ENCODE data around the gene CD40LG. TPM values are rescaled to one million over a fixed set of nuclear protein-coding genes. Genes with fewer than 3 reads are reported as not detected.

The CD40LG gene
- total RNA-seq, 2 experiments from 2014 or later = not detected

DNA sequence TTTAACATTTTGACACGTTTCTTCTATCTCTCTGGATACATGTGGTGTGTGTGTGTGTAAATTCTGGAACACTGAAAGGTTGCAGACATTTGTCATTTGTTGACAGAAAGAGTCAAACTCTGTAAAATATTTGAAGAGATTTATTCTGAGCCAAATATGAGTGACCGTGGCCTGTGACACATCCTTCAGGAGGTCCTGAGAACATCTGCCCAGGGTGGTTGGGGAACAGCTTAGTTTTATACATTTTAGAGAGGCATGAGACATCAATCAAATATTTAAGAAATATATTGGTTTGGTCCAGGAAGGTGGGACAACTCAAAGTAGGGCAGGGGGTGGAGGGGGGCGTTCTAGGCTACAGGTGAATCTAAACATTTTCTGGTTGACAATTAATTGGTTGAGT lies 40.7 kb upstream of the CD40LG start:
- no peaks in the 10 kb centered on the region for H3K79me2 ChIP-seq (ENCODE audit: insufficient read depth, low read depth, low read length)
- H3K36me3 ChIP-seq (ENCODE audit: insufficient read depth, low read length) = no peaks in the 10 kb centered on the region
- ChIA-PET CTCF (ENCODE audit: unreplicated experiment) (no interaction called here), POLR2A (interaction anchor here (0.6 kb wide), 1 partner anchor 579 kb away, joined by 3 read pairs; no protein-coding TSS in a partner anchor)
- H3K27ac ChIP-seq (ENCODE audit: low read depth, low read length, poor library complexity, severe bottlenecking) = no peak overlapping the region
- no peak overlapping the region for H2AFZ ChIP-seq (ENCODE audit: low read length)
- H3K9me2 ChIP-seq (ENCODE audit: insufficient read depth, low read length) = no peaks in the 10 kb centered on the region
- TF ChIP-seq, protein P1, sequence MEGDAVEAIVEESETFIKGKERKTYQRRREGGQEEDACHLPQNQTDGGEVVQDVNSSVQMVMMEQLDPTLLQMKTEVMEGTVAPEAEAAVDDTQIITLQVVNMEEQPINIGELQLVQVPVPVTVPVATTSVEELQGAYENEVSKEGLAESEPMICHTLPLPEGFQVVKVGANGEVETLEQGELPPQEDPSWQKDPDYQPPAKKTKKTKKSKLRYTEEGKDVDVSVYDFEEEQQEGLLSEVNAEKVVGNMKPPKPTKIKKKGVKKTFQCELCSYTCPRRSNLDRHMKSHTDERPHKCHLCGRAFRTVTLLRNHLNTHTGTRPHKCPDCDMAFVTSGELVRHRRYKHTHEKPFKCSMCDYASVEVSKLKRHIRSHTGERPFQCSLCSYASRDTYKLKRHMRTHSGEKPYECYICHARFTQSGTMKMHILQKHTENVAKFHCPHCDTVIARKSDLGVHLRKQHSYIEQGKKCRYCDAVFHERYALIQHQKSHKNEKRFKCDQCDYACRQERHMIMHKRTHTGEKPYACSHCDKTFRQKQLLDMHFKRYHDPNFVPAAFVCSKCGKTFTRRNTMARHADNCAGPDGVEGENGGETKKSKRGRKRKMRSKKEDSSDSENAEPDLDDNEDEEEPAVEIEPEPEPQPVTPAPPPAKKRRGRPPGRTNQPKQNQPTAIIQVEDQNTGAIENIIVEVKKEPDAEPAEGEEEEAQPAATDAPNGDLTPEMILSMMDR (conservative IDR thresholded peaks at IDR 0.05; ENCODE audit: low read length) = no peak
- no peak for TF ChIP-seq EZH2phosphoT487 (IDR thresholded peaks at IDR 0.05; ENCODE audit: borderline replicate concordance, low read depth, low read length)
- DNase-seq (ENCODE audit: low spot score) = no peak
- no peak overlapping the region for H3K4me2 ChIP-seq (ENCODE audit: low read length)
- H3K9me3 ChIP-seq (ENCODE audit: low read length) = no peaks in the 10 kb centered on the region
- no peak overlapping the region for H3K4me3 ChIP-seq (ENCODE audit: low read depth, low read length, poor library complexity, severe bottlenecking)
- BruUV-seq (replicated peaks) = no TSS peak
- H4K20me1 ChIP-seq (ENCODE audit: insufficient read depth, low read length) = no peaks in the 10 kb centered on the region
- intact Hi-C loops (cut with micrococcal nuclease; ENCODE audit: unreplicated experiment) = no loop called here
- H3K4me1 ChIP-seq (ENCODE audit: insufficient read depth, low read length, poor library complexity, severe bottlenecking) = no peaks in the 10 kb centered on the region

DNA sequence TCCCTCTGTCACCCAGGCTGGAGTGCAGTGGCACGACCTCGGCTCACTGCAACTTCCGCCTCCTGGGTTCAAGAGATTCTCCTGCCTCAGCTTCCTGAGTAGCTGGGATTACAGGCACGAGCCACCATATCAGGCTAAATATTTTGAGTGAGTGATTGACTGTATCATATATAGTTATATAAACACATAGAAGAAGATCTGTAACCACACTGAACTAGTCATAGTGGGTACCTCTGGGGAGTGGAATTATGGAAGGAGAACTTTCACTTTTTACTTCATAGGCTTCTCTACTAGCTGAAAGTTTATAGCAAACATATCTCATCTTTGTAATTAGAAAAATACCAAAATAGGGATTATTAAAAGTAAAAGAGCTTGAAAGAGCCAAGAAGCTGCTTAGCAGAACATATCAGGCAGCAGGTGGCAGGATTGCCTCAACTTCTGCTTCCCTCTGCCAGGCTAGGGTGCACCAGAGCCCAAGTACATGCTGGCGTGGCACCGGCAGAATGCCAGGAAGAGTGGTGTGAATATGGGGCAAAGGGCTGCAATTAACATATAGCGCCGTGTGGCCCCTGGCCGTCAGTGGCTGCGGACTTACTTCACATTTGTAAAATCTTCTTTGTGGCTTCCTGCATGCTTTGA lies 39.5 kb upstream of the CD40LG start:
- H3K4me3 ChIP-seq (ENCODE audit: low read depth, low read length, poor library complexity, severe bottlenecking) = no peak overlapping the region
- H3K4me2 ChIP-seq (ENCODE audit: low read length) = no peak overlapping the region
- BruUV-seq (replicated peaks) = no TSS peak
- H2AFZ ChIP-seq (ENCODE audit: low read length) = no peak overlapping the region
- no peaks in the 10 kb centered on the region for H3K4me1 ChIP-seq (ENCODE audit: insufficient read depth, low read length, poor library complexity, severe bottlenecking)
- H3K79me2 ChIP-seq (ENCODE audit: insufficient read depth, low read depth, low read length) = no peaks in the 10 kb centered on the region
- no peaks in the 10 kb centered on the region for H3K9me2 ChIP-seq (ENCODE audit: insufficient read depth, low read length)
- ChIA-PET CTCF (ENCODE audit: unreplicated experiment) (no interaction called here), POLR2A (no interaction called here)
- intact Hi-C loops (cut with micrococcal nuclease; ENCODE audit: unreplicated experiment) = loop anchor here (2.0 kb wide), 2 partner anchors 86 to 316 kb away; no protein-coding TSS in a partner anchor
- H3K9me3 ChIP-seq (ENCODE audit: low read length) = no peaks in the 10 kb centered on the region
- peak; percentile 21 for DNase-seq (ENCODE audit: low spot score)
- H3K27ac ChIP-seq (ENCODE audit: low read depth, low read length, poor library complexity, severe bottlenecking) = no peak overlapping the region
- H4K20me1 ChIP-seq (ENCODE audit: insufficient read depth, low read length) = no peaks in the 10 kb centered on the region
- TF ChIP-seq EZH2phosphoT487 (IDR thresholded peaks at IDR 0.05; ENCODE audit: borderline replicate concordance, low read depth, low read length) = no peak
- TF ChIP-seq, protein P1 (conservative IDR thresholded peaks at IDR 0.05; ENCODE audit: low read length) = peak; percentile 60
- H3K36me3 ChIP-seq (ENCODE audit: insufficient read depth, low read length) = no peaks in the 10 kb centered on the region

GRCh38 chrX:136616987-136617685 lies 30.8 kb upstream of the CD40LG start:
- Histone ChIP-seq H3K36me3 (ENCODE audit: insufficient read depth, low read length) (no peaks in the 10 kb centered on the region), H3K9me2 (ENCODE audit: insufficient read depth, low read length) (no peaks in the 10 kb centered on the region), H2AFZ (ENCODE audit: low read length) (no peak overlapping the region), H3K27ac (ENCODE audit: low read depth, low read length, poor library complexity, severe bottlenecking) (no peak overlapping the region), H4K20me1 (ENCODE audit: insufficient read depth, low read length) (no peaks in the 10 kb centered on the region), H3K4me3 (ENCODE audit: low read depth, low read length, poor library complexity, severe bottlenecking) (no peak overlapping the region), H3K79me2 (ENCODE audit: insufficient read depth, low read depth, low read length) (no peaks in the 10 kb centered on the region), H3K4me1 (ENCODE audit: insufficient read depth, low read length, poor library complexity, severe bottlenecking) (no peaks in the 10 kb centered on the region), H3K9me3 (ENCODE audit: low read length) (no peaks in the 10 kb centered on the region), H3K4me2 (ENCODE audit: low read length) (no peak overlapping the region)
- no TSS peak for BruUV-seq (replicated peaks)
- DNase-seq (ENCODE audit: low spot score) = no peak
- ChIA-PET CTCF (ENCODE audit: unreplicated experiment) (no interaction called here), POLR2A (interaction anchor here (1.3 kb wide), 1 partner anchor 9 kb away, joined by 3 read pairs; no protein-coding TSS in a partner anchor)
- intact Hi-C loops (cut with micrococcal nuclease; ENCODE audit: unreplicated experiment) = no loop called here
- TF ChIP-seq EZH2phosphoT487 (IDR thresholded peaks at IDR 0.05; ENCODE audit: borderline replicate concordance, low read depth, low read length) = no peak
- TF ChIP-seq, protein P1 (conservative IDR thresholded peaks at IDR 0.05; ENCODE audit: low read length) = no peak

All from OCI-LY7 (cell line).